ENCODE data around the gene DES. TPM values are rescaled to one million over a fixed set of nuclear protein-coding genes. Genes with fewer than 3 reads are reported as not detected.
A peak's percentile ranks its signal among the peaks of the same experiment; 100 is the strongest.

Gene DES
- total and polyA plus RNA-seq, 2 of the 13 experiments (the other 11 are each of a cell fraction or from before 2014, with no cell fraction given): not detected

DNA sequence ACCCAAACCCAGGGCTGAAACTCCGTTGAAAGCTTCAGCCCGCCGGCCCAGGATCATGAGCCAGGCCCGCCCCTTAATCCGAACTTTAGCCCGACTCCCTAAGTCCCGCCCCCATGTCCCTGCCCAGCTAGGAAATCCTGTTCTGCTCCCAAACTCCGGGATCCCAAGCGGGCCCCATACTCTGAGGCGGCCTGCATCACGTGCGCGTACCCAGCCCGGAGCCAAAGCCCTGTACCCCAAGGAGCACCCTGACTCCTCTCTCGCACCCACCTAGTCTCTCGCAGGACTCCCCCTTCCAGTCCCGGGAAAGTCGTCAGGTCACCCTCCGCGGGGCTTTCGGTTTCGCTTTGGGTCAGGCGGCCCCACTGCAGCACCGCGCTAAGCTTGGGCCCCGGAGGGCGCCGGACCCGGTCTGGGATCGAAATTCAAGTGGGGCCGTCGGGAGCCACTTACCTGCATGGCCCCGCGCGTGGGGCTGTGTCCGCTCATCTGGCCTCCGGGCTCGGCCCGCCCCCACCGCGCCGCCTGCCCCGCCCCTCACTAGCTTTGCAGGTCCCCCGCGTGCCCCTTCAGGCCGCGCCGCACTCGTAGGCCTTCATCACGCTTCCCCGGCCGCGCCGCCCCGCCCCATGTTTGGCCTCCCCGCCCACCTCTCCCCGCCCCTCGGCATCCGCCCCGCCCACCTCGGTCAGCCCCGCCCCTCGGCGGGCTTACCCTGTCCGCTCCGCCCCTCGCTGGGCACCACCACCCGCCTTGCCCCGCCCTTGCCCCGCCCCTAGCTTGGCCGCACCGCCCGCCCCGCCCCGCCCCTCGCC is 30.7 kb upstream of the DES start, which contains the start of gene DNPEP (continued):
- TF ChIP-seq, protein P1, sequence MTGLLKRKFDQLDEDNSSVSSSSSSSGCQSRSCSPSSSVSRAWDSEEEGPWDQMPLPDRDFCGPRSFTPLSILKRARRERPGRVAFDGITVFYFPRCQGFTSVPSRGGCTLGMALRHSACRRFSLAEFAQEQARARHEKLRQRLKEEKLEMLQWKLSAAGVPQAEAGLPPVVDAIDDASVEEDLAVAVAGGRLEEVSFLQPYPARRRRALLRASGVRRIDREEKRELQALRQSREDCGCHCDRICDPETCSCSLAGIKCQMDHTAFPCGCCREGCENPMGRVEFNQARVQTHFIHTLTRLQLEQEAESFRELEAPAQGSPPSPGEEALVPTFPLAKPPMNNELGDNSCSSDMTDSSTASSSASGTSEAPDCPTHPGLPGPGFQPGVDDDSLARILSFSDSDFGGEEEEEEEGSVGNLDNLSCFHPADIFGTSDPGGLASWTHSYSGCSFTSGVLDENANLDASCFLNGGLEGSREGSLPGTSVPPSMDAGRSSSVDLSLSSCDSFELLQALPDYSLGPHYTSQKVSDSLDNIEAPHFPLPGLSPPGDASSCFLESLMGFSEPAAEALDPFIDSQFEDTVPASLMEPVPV (CRISPR knock-in tag; IDR thresholded peaks at IDR 0.05): no peak; the same call in 1 of the 2 replicates
- peak; percentile 12; the same call in 1 of the 2 replicates for TF ChIP-seq MAZ (IDR thresholded peaks at IDR 0.05; ENCODE audit: borderline replicate concordance, low read depth, low read length)
- peak; percentile 68 for TF ChIP-seq MAZ (CRISPR knock-in tag; IDR thresholded peaks at IDR 0.05; ENCODE audit: low read depth)
- TF ChIP-seq ETV5 (CRISPR knock-in tag; IDR thresholded peaks at IDR 0.05; ENCODE audit: borderline replicate concordance): peak; percentile 42; the same call in 1 of the 2 replicates
- TF ChIP-seq, protein P2, sequence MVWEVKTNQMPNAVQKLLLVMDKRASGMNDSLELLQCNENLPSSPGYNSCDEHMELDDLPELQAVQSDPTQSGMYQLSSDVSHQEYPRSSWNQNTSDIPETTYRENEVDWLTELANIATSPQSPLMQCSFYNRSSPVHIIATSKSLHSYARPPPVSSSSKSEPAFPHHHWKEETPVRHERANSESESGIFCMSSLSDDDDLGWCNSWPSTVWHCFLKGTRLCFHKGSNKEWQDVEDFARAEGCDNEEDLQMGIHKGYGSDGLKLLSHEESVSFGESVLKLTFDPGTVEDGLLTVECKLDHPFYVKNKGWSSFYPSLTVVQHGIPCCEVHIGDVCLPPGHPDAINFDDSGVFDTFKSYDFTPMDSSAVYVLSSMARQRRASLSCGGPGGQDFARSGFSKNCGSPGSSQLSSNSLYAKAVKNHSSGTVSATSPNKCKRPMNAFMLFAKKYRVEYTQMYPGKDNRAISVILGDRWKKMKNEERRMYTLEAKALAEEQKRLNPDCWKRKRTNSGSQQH (CRISPR knock-in tag; IDR thresholded peaks at IDR 0.05; ENCODE audit: low read depth): peak; percentile 37; the same call in 1 of the 2 replicates
- TF ChIP-seq NKX3-1 (CRISPR knock-in tag; IDR thresholded peaks at IDR 0.05): peak; percentile 48; the same call in 1 of the 2 replicates
- peak; percentile 64; the same call in 1 of the 2 replicates for TF ChIP-seq POLR2AphosphoS5 (IDR thresholded peaks at IDR 0.05; ENCODE audit: low read depth, low read length)
- TF ChIP-seq YEATS2 (CRISPR knock-in tag; IDR thresholded peaks at IDR 0.05; ENCODE audit: borderline replicate concordance): 0 out of 2 replicates have a peak, but pooled peaks have one; percentile 59
- peak; percentile 43; the same call in 1 of the 2 replicates for TF ChIP-seq ZBTB3 (CRISPR knock-in tag; IDR thresholded peaks at IDR 0.05; ENCODE audit: borderline replicate concordance, low read depth)
- TF ChIP-seq, protein P3, sequence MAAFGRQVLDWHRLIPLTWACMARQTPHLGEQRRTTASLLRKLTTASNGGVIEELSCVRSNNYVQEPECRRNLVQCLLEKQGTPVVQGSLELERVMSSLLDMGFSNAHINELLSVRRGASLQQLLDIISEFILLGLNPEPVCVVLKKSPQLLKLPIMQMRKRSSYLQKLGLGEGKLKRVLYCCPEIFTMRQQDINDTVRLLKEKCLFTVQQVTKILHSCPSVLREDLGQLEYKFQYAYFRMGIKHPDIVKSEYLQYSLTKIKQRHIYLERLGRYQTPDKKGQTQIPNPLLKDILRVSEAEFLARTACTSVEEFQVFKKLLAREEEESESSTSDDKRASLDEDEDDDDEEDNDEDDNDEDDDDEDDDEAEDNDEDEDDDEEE (CRISPR knock-in tag; IDR thresholded peaks at IDR 0.05): no peak
- TF ChIP-seq, protein P4, sequence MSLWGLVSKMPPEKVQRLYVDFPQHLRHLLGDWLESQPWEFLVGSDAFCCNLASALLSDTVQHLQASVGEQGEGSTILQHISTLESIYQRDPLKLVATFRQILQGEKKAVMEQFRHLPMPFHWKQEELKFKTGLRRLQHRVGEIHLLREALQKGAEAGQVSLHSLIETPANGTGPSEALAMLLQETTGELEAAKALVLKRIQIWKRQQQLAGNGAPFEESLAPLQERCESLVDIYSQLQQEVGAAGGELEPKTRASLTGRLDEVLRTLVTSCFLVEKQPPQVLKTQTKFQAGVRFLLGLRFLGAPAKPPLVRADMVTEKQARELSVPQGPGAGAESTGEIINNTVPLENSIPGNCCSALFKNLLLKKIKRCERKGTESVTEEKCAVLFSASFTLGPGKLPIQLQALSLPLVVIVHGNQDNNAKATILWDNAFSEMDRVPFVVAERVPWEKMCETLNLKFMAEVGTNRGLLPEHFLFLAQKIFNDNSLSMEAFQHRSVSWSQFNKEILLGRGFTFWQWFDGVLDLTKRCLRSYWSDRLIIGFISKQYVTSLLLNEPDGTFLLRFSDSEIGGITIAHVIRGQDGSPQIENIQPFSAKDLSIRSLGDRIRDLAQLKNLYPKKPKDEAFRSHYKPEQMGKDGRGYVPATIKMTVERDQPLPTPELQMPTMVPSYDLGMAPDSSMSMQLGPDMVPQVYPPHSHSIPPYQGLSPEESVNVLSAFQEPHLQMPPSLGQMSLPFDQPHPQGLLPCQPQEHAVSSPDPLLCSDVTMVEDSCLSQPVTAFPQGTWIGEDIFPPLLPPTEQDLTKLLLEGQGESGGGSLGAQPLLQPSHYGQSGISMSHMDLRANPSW (CRISPR knock-in tag; IDR thresholded peaks at IDR 0.05; ENCODE audit: borderline replicate concordance): no peak
- peak; percentile 83 for TF ChIP-seq SMAD9 (CRISPR knock-in tag; IDR thresholded peaks at IDR 0.05)
- TF ChIP-seq NR2C2 (CRISPR knock-in tag; IDR thresholded peaks at IDR 0.05; ENCODE audit: borderline replicate concordance): peak; percentile 38; the same call in 1 of the 2 replicates
- 0 out of 2 replicates have a peak, but pooled peaks have one; percentile 39 for TF ChIP-seq RNF2 (conservative IDR thresholded peaks at IDR 0.05; ENCODE audit: low read depth)
- peak; percentile 74; the same call in 1 of the 2 replicates for TF ChIP-seq ZNF20 (CRISPR knock-in tag; IDR thresholded peaks at IDR 0.05)
- TF ChIP-seq, protein P5, sequence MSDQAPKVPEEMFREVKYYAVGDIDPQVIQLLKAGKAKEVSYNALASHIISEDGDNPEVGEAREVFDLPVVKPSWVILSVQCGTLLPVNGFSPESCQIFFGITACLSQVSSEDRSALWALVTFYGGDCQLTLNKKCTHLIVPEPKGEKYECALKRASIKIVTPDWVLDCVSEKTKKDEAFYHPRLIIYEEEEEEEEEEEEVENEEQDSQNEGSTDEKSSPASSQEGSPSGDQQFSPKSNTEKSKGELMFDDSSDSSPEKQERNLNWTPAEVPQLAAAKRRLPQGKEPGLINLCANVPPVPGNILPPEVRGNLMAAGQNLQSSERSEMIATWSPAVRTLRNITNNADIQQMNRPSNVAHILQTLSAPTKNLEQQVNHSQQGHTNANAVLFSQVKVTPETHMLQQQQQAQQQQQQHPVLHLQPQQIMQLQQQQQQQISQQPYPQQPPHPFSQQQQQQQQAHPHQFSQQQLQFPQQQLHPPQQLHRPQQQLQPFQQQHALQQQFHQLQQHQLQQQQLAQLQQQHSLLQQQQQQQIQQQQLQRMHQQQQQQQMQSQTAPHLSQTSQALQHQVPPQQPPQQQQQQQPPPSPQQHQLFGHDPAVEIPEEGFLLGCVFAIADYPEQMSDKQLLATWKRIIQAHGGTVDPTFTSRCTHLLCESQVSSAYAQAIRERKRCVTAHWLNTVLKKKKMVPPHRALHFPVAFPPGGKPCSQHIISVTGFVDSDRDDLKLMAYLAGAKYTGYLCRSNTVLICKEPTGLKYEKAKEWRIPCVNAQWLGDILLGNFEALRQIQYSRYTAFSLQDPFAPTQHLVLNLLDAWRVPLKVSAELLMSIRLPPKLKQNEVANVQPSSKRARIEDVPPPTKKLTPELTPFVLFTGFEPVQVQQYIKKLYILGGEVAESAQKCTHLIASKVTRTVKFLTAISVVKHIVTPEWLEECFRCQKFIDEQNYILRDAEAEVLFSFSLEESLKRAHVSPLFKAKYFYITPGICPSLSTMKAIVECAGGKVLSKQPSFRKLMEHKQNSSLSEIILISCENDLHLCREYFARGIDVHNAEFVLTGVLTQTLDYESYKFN (CRISPR knock-in tag; conservative IDR thresholded peaks at IDR 0.05): peak; percentile 67

Data from HepG2 (cell line).